GM10266 (cell line): ENCODE results near the gene SLC35E1.

Source experiments
- DNase-seq: peaks from one replicate; pipeline ENCODE4 v3.0.0; 2012; ENCODE audit errors: extremely low spot score
- CTCF ChIP-seq: IDR thresholded peaks from 2 replicates; pipeline ENCODE4 v1.5.1; 2012; ENCODE audit warnings: mild to moderate bottlenecking, low read depth; ENCODE audit not compliant: control insufficient read depth, insufficient read depth; ENCODE audit errors: missing control alignments

The SLC35E1 gene

DNA sequence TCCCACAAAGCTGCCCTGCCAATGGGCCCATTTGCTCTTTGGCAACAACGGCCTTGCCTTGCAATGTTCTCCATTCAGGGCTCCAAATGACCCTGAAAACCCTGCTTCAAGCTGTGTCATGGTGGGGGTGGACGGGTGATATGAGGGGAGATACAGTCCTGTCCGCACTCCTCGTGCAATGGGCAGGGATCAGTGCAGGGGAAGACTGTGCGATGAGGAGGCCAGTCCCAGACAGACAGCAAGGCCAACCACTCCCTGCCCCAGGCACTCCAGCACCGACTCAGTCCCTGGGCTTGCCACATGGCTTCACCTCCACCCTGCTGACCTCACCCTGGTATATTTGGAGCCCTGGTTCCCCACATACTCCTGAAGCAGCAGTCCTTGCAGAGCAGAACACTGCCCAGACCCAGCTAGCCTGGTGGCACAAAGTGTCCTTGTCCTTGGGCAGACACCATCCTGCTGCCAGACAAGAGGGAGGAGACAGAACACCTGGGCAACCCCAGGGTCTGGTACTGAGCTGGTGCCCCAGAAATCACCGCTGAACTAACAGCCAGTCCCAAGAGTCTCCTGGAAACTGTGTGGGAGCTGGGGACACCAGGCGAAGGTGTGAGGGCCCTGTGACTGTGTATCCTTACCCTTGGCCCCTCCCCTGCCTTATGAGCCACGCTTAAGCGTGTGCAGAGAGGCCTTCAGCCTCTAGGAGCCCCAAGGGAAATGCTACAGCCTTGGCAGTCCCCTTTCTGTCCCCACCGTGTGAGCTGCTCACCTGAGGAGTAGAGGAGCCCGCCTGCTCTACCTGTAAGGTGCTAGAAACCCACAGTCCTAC is 9.1 kb upstream of the SLC35E1 start:
- no peak for TF ChIP-seq CTCF

DNA sequence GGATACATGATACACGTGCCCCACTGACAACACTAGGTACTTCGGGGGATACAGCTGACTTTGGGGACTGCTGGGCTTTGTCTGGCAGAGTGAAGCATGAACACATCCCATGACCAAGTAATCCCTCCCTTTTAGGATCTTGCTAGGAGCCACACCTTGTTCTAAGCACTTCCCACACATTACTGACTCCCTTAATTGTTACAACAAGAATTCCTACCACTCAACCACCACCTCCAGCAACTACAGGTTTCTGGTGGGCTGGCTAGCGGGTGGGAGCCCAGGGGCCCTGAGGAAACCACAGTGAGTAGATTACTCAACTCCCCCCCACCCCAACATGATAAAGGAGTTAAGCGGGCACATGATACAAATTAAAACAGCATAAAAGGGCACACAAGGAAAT is 7.2 kb upstream of the SLC35E1 start:
- no peak for DNase-seq
- no peak for TF ChIP-seq CTCF

More for the DNA sequence above, 9.1 kb upstream of the SLC35E1 start:
- DNase-seq: no peak

- TF ChIP-seq CTCF: no peak
- no peak for DNase-seq
Measured at GRCh38 chr19:16577531-16577985, 5.3 kb upstream of the SLC35E1 start.

- no peak for DNase-seq
- TF ChIP-seq CTCF: no peak
Measured at GRCh38 chr19:16576690-16577530, 4.7 kb upstream of the SLC35E1 start.

DNA sequence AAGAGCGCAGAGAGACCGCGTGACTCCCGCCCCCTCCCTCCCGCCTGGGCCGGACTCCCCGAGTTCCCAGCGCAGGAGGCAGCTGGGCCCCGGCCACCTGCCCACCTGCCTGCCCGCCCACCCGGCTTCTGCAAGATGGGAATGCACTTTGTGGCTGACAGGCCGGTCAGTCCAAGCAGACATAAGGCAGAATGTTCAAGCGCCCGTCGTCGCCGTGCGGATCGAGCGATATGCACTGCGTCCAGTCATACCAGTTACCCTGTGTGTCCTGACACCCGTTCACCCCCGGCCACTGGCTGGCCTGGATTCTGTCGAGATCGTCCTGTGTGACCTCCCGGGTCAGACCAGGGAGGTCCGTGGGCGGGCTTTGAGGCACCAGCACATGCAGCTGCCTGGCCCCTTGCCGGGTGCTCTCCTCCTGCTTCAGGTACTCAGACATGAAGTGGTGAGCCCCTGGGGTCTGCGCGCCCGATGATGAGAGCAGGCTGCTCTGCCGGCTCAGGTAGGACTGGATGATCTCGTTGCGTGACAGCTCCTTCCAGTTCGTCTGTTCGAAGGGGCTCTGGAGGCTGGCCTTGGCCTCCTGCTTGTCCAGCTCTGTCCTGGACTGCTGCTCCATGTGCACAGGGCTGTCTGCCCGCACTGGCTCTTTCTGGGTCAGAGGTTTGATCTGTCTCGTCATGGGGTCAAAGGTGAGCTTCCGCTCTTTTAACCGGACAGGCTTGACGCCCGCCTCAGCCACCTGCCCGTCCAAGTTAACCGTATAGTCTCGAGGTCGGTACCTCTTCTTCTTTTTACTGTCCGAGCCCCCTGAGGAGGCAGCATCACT is 3.9 kb upstream of the SLC35E1 start:
- no peak for DNase-seq
- no peak for TF ChIP-seq CTCF

DNA sequence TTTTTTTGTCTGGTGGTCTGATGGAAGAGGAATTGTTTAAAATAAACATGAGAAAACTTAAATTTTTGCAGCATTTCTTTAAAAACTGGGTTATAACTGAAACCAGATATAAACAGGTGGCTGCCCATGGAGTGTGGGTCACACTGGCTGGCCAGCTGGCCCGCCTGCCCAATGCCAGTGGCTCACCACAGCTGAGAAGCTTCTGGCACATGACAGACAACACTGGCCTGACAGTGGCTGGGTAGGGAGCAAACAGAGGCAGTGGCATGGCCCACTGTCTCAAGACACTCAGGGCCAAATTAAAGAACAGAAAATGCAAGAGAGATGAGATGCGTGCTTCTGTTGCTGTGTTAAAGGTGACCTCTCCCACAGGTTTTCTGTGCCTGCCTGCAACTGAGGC is 3.1 kb upstream of the SLC35E1 start:
- DNase-seq: no peak
- TF ChIP-seq CTCF: no peak

GRCh38 chr19:16573925-16574324 is 1.7 kb upstream of the SLC35E1 start:
- no peak for TF ChIP-seq CTCF
- no peak for DNase-seq
